ENCODE data around the gene CDH3.

Gene CDH3

GRCh38 chr16:68664297-68664696, 19.2 kb downstream of the CDH3 start:
- no peak for TF ChIP-seq CREB1 (IDR thresholded peaks at IDR 0.05; ENCODE audit: low read depth)
- no peak for TF ChIP-seq EP300 (IDR thresholded peaks at IDR 0.05; ENCODE audit: borderline replicate concordance)
- no peak for TF ChIP-seq EGR1 (IDR thresholded peaks at IDR 0.05)

- TF ChIP-seq YY1 (IDR thresholded peaks at IDR 0.05; ENCODE audit: low read depth) (no peak), TAF1 (IDR thresholded peaks at IDR 0.05; ENCODE audit: low read depth) (no peak), FOXM1 (IDR thresholded peaks at IDR 0.05; ENCODE audit: borderline replicate concordance, low read depth) (no peak), CREB1 (IDR thresholded peaks at IDR 0.05; ENCODE audit: low read depth) (no peak), EGR1 (IDR thresholded peaks at IDR 0.05) (no peak), REST (IDR thresholded peaks at IDR 0.05; ENCODE audit: low read depth) (no peak), NFIC (IDR thresholded peaks at IDR 0.05) (no peak), RAD21 (IDR thresholded peaks at IDR 0.05; ENCODE audit: low read depth) (no peak), EP300 (IDR thresholded peaks at IDR 0.05; ENCODE audit: borderline replicate concordance) (no peak)
Measured at GRCh38 chr16:68665501-68665900, 20.4 kb downstream of the CDH3 start.

- TF ChIP-seq TAF1 (IDR thresholded peaks at IDR 0.05; ENCODE audit: low read depth) (no peak), REST (IDR thresholded peaks at IDR 0.05; ENCODE audit: low read depth) (no peak), FOXM1 (IDR thresholded peaks at IDR 0.05; ENCODE audit: borderline replicate concordance, low read depth) (no peak), TCF12 (IDR thresholded peaks at IDR 0.05; ENCODE audit: low read depth) (no peak), EGR1 (IDR thresholded peaks at IDR 0.05) (no peak), CEBPB (IDR thresholded peaks at IDR 0.05) (no peak), YY1 (IDR thresholded peaks at IDR 0.05; ENCODE audit: low read depth) (no peak), EP300 (IDR thresholded peaks at IDR 0.05; ENCODE audit: borderline replicate concordance) (no peak), TEAD4 (IDR thresholded peaks at IDR 0.05) (no peak), ZBTB7A (IDR thresholded peaks at IDR 0.05; ENCODE audit: low read depth) (no peak), USF1 (IDR thresholded peaks at IDR 0.05) (no peak), NFIC (IDR thresholded peaks at IDR 0.05) (no peak), CREB1 (IDR thresholded peaks at IDR 0.05; ENCODE audit: low read depth) (no peak), MAX (IDR thresholded peaks at IDR 0.05) (no peak), RAD21 (IDR thresholded peaks at IDR 0.05; ENCODE audit: low read depth) (no peak)
Measured at GRCh38 chr16:68668266-68668665, 23.2 kb downstream of the CDH3 start.

- TF ChIP-seq TAF1 (IDR thresholded peaks at IDR 0.05; ENCODE audit: low read depth) (no peak), RAD21 (IDR thresholded peaks at IDR 0.05; ENCODE audit: low read depth) (no peak), EGR1 (IDR thresholded peaks at IDR 0.05) (no peak), CEBPB (IDR thresholded peaks at IDR 0.05) (no peak), REST (IDR thresholded peaks at IDR 0.05; ENCODE audit: low read depth) (no peak), USF1 (IDR thresholded peaks at IDR 0.05) (no peak), FOXM1 (IDR thresholded peaks at IDR 0.05; ENCODE audit: borderline replicate concordance, low read depth) (no peak), YY1 (IDR thresholded peaks at IDR 0.05; ENCODE audit: low read depth) (no peak), NFIC (IDR thresholded peaks at IDR 0.05) (no peak), CREB1 (IDR thresholded peaks at IDR 0.05; ENCODE audit: low read depth) (no peak), TCF12 (IDR thresholded peaks at IDR 0.05; ENCODE audit: low read depth) (no peak)
Measured at GRCh38 chr16:68676113-68676860, 31.2 kb downstream of the CDH3 start.

- no peak for TF ChIP-seq TEAD4 (IDR thresholded peaks at IDR 0.05)
- no peak for TF ChIP-seq NFIC (IDR thresholded peaks at IDR 0.05)
- TF ChIP-seq USF1 (IDR thresholded peaks at IDR 0.05): no peak
- no peak for TF ChIP-seq REST (IDR thresholded peaks at IDR 0.05; ENCODE audit: low read depth)
- TF ChIP-seq TAF1 (IDR thresholded peaks at IDR 0.05; ENCODE audit: low read depth): no peak
- TF ChIP-seq ZBTB7A (IDR thresholded peaks at IDR 0.05; ENCODE audit: low read depth): no peak
- no peak for TF ChIP-seq CREB1 (IDR thresholded peaks at IDR 0.05; ENCODE audit: low read depth)
- TF ChIP-seq EGR1 (IDR thresholded peaks at IDR 0.05): no peak
- TF ChIP-seq EP300 (IDR thresholded peaks at IDR 0.05; ENCODE audit: borderline replicate concordance): no peak
- no peak for TF ChIP-seq MAX (IDR thresholded peaks at IDR 0.05)
- no peak for TF ChIP-seq CEBPB (IDR thresholded peaks at IDR 0.05)
- no peak for TF ChIP-seq YY1 (IDR thresholded peaks at IDR 0.05; ENCODE audit: low read depth)
- no peak for TF ChIP-seq FOXM1 (IDR thresholded peaks at IDR 0.05; ENCODE audit: borderline replicate concordance, low read depth)
- TF ChIP-seq TCF12 (IDR thresholded peaks at IDR 0.05; ENCODE audit: low read depth): no peak
- TF ChIP-seq RAD21 (IDR thresholded peaks at IDR 0.05; ENCODE audit: low read depth): no peak
Measured at GRCh38 chr16:68681038-68681437, 35.9 kb downstream of the CDH3 start.

Measured in Ishikawa (cell line).